Spleen (tissue), 7 donors: ENCODE measurements around the gene ADARB2.

Experiments used
- POLR2A ChIP-seq, 3 donors: fragments of 450-650 bp; IDR thresholded peaks; one replicate each; pipeline ENCODE4 v1.5.1; 2017; ENCODE audit warnings: antibody characterized with exemption in 3 of 3, mild to moderate bottlenecking in 1 of 3
- POLR2AphosphoS5 ChIP-seq, 3 donors: sonication (generic); formaldehyde crosslinking; IDR thresholded peaks; one replicate each; pipeline ENCODE4 v1.5.1; 2017; ENCODE audit warnings: antibody characterized with exemption in 3 of 3
- TF ChIP-seq, protein P1 (sequence below), 11 experiments: fragments of 200-600 bp in 7 of 11; fragments of 450-650 bp in 4 of 11; sonication (generic) in 4 of 11; IDR thresholded peaks in 8 of 11; conservative IDR thresholded peaks in 3 of 11; 1 replicate in 7 of 11; 2 replicates in 4 of 11; pipeline versions ENCODE4 v1.4.0 to v1.8.0; 2016 to 2021; ENCODE audit warnings: antibody characterized with exemption in 11 of 11, inconsistent platforms in 4 of 11, mild to moderate bottlenecking in 1 of 11
- donor health status: DM: no; HTN: no; CAD: no; lungs with moderate emphysema.
- donor health status: DM: no; HTN: no; CAD: no.
- donor health status: DM: no; HTN: no; CAD: no.

DNA sequence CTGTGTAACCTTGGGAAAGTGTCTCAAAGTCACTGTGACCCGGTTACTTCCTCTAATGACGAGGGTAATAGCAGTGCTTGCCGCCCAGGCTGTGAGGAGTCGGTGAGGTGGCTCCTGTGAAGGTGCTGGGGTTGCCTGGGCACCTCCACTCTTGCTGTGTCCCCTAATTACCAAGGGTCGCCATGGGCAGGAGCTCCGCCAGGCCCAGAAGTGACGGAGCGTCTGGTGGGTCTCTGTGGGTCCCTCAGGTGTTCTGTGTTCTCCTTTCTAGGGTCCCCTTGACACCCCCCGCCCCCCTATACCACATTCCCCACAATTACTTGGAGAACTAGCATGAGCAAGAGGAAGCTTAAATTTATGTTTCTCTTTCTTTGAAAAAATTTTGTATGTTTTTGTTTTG lies 519.7 kb downstream of the ADARB2 start:
- TF ChIP-seq, protein P1, sequence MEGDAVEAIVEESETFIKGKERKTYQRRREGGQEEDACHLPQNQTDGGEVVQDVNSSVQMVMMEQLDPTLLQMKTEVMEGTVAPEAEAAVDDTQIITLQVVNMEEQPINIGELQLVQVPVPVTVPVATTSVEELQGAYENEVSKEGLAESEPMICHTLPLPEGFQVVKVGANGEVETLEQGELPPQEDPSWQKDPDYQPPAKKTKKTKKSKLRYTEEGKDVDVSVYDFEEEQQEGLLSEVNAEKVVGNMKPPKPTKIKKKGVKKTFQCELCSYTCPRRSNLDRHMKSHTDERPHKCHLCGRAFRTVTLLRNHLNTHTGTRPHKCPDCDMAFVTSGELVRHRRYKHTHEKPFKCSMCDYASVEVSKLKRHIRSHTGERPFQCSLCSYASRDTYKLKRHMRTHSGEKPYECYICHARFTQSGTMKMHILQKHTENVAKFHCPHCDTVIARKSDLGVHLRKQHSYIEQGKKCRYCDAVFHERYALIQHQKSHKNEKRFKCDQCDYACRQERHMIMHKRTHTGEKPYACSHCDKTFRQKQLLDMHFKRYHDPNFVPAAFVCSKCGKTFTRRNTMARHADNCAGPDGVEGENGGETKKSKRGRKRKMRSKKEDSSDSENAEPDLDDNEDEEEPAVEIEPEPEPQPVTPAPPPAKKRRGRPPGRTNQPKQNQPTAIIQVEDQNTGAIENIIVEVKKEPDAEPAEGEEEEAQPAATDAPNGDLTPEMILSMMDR (IDR thresholded peaks at IDR 0.05 in 8 of 11, conservative IDR thresholded peaks at IDR 0.05 in 3 of 11), result no peak
- no peak for TF ChIP-seq POLR2AphosphoS5 (IDR thresholded peaks at IDR 0.05)
- no peak for TF ChIP-seq POLR2A (IDR thresholded peaks at IDR 0.05)
